A673 (cell line): ENCODE measurements around the gene CYP4A22. TPM values are rescaled to one million over a fixed set of nuclear protein-coding genes. Genes with fewer than 3 reads are reported as not detected.

Experiments
- BruUV-seq: library from RNA; stranded (reverse); fragments of 400-500 nt; replicated peaks from 2 replicates; lab custom pipeline; 2021; lab: Mats Ljungman, UMichigan
- CTCF ChIA-PET: fragments of 300-600 bp; sonication (Branson Sonifier 250); formaldehyde crosslinking; loops from one replicate; lab custom pipeline; 2022; ENCODE audit warnings: antibody characterized with exemption; lab: Charles Lee
- POLR2A ChIA-PET: fragments of 300-600 bp; sonication (Branson Sonifier 250); formaldehyde crosslinking; loops from one replicate; lab custom pipeline; 2022; ENCODE audit warnings: antibody characterized with exemption; ENCODE audit not compliant: low non-redundant PET; lab: Charles Lee
- DNase-seq: peaks from one replicate; pipeline ENCODE4 v3.0.0-alpha.2; 2015; ENCODE audit warnings: low spot score
- H3K27ac ChIP-seq: fragments of 200-600 bp; sonication (generic); 2 replicates; pipeline ENCODE4 v1.5.1; 2016; ENCODE audit warnings: mixed run types, low read depth, mild to moderate bottlenecking, mixed read lengths, antibody characterized with exemption, low read length; ENCODE audit not compliant: poor library complexity, severe bottlenecking
- H3K27me3 ChIP-seq: fragments of 200-600 bp; sonication (generic); replicated peaks from 2 replicates; pipeline ENCODE4 v1.6.1; 2017; ENCODE audit warnings: mixed run types, low read depth, mild to moderate bottlenecking, mixed read lengths, antibody characterized with exemption, low read length; ENCODE audit not compliant: insufficient read depth, poor library complexity
- H3K36me3 ChIP-seq: fragments of 200-600 bp; sonication (generic); 2 replicates; pipeline ENCODE4 v1.6.1; 2016; ENCODE audit warnings: mixed run types, mild to moderate bottlenecking, mixed read lengths, antibody characterized with exemption, low read length; ENCODE audit not compliant: insufficient read depth, poor library complexity, severe bottlenecking
- H3K4me1 ChIP-seq: fragments of 200-600 bp; sonication (generic); 2 replicates; pipeline ENCODE4 v1.6.1; 2017; ENCODE audit warnings: mixed run types, mild to moderate bottlenecking, mixed read lengths, antibody characterized with exemption, low read length; ENCODE audit not compliant: insufficient read depth, poor library complexity, severe bottlenecking
- H3K4me3 ChIP-seq: fragments of 200-600 bp; sonication (generic); 2 replicates; pipeline ENCODE4 v1.5.1; 2016; ENCODE audit warnings: low read depth, mixed run types, mild to moderate bottlenecking, mixed read lengths, low read length; ENCODE audit not compliant: poor library complexity, severe bottlenecking
- H3K9me3 ChIP-seq: fragments of 200-600 bp; sonication (generic); 2 replicates; pipeline ENCODE4 v1.6.1; 2016; ENCODE audit warnings: mixed run types, low read depth, mild to moderate bottlenecking, mixed read lengths, antibody characterized with exemption, low read length; ENCODE audit not compliant: poor library complexity, severe bottlenecking
- CTCF ChIP-seq: fragments of 300-800, 200-600 bp; sonication (generic); conservative IDR thresholded peaks from 2 replicates; pipeline ENCODE4 v1.5.1; 2017; ENCODE audit warnings: low read depth, mild to moderate bottlenecking, antibody characterized with exemption, low read length, moderate library complexity, mixed read lengths
- EZH2 ChIP-seq: fragments of 200-600 bp; sonication (generic); IDR thresholded peaks from 2 replicates; pipeline ENCODE4 v1.6.1; 2017; ENCODE audit warnings: borderline replicate concordance, low read depth, mild to moderate bottlenecking, mixed read lengths, antibody characterized with exemption, low read length; ENCODE audit not compliant: poor library complexity, severe bottlenecking
- intact Hi-C: fragments of 100-400 bp; cut with micrococcal nuclease; formaldehyde crosslinking; loops from one replicate; pipeline ENCODE4 v1.10.0; 2022; ENCODE audit not compliant: unreplicated experiment
- total RNA-seq: library from RNA; stranded (reverse); gene quantifications from 2 replicates; pipeline ENCODE4 v1.2.3, GENCODE V29; 2021

CYP4A22 gene
- total RNA-seq, 1 experiment from 2014 or later = not detected

- POLR2A ChIA-PET = no interaction called here
- no TSS peak for BruUV-seq
- Histone ChIP-seq H3K27ac (no peak overlapping the region), H3K36me3 (no peaks in the 10 kb centered on the region), H3K4me1 (no peaks in the 10 kb centered on the region), H3K4me3 (no peak overlapping the region), H3K27me3 (no peaks in the 10 kb centered on the region), H3K9me3 (no peaks in the 10 kb centered on the region)
- CTCF ChIA-PET = interaction anchor here (1.3 kb wide), 1 partner anchor 9 kb away, joined by 3 read pairs; no protein-coding TSS in a partner anchor
- intact Hi-C loops = no loop called here
- DNase-seq = no peak
- TF ChIP-seq CTCF (no peak), EZH2 (no peak)
Measured at GRCh38 chr1:47187231-47187925, 50.1 kb downstream of the CYP4A22 start.

GRCh38 chr1:47187926-47188250 lies 50.6 kb downstream of the CYP4A22 start:
- TF ChIP-seq CTCF = no peak
- TF ChIP-seq EZH2 = no peak
- ChIA-PET CTCF (interaction anchor here (0.6 to 1.3 kb wide), 2 partner anchors 9 to 871 kb away, joined by 3 read pairs; no protein-coding TSS in a partner anchor), POLR2A (no interaction called here)
- BruUV-seq = no TSS peak
- H3K9me3 ChIP-seq = no peaks in the 10 kb centered on the region
- no peaks in the 10 kb centered on the region for H3K36me3 ChIP-seq
- intact Hi-C loops = no loop called here
- H3K27ac ChIP-seq = no peak overlapping the region
- no peak for DNase-seq
- no peaks in the 10 kb centered on the region for H3K27me3 ChIP-seq
- H3K4me3 ChIP-seq = no peak overlapping the region
- no peaks in the 10 kb centered on the region for H3K4me1 ChIP-seq

GRCh38 chr1:47188791-47189785 lies 51.8 kb downstream of the CYP4A22 start:
- Histone ChIP-seq H3K4me3 (no peak overlapping the region), H3K36me3 (no peaks in the 10 kb centered on the region), H3K27ac (no peak overlapping the region), H3K27me3 (no peaks in the 10 kb centered on the region), H3K9me3 (no peaks in the 10 kb centered on the region), H3K4me1 (no peaks in the 10 kb centered on the region)
- BruUV-seq = no TSS peak
- POLR2A ChIA-PET = no interaction called here
- DNase-seq = no peak
- no peak for TF ChIP-seq EZH2
- no peak for TF ChIP-seq CTCF
- intact Hi-C loops = no loop called here
- CTCF ChIA-PET = interaction anchor here (0.6 to 1.6 kb wide), 3 partner anchors 10 to 521 kb away, joined by 3 to 8 read pairs (median 4); no protein-coding TSS in a partner anchor
